Body of pancreas (tissue), 4 donors: ENCODE data around the gene CRACR2A. TPM values are rescaled to one million over a fixed set of nuclear protein-coding genes. Genes with fewer than 3 reads are reported as not detected.

Experiments used
- ATAC-seq: fragments of 150-250 bp; one replicate; pipeline ENCODE4 v1.9.1; 2016
- DNase-seq, 4 donors: peaks; one replicate each; pipeline ENCODE4 v3.0.0-alpha.2; 2019
- H3K27ac ChIP-seq, 4 donors: fragments of 200-600 bp; sonication (generic); 1 replicate in 3 of 4; 2 replicates in 1 of 4; pipeline versions ENCODE4 v1.5.1 to v1.6.1; 2016 to 2019; ENCODE audit warnings: mild to moderate bottlenecking in 1 of 4, mixed read lengths in 1 of 4, moderate library complexity in 1 of 4
- H3K27me3 ChIP-seq, 2 donors: fragments of 200-600 bp; sonication (generic); one replicate each; pipeline ENCODE4 v1.6.0; 2016; ENCODE audit warnings: mild to moderate bottlenecking in 1 of 2
- H3K36me3 ChIP-seq, 2 donors: fragments of 200-600 bp; sonication (generic); replicated peaks in 1 of 2; 2 replicates each; pipeline ENCODE4 v1.5.1; 2016; ENCODE audit warnings: low read depth in 2 of 2; ENCODE audit not compliant: insufficient read depth in 1 of 2
- H3K4me1 ChIP-seq: fragments of 200-600 bp; sonication (generic); one replicate; pipeline ENCODE4 v1.6.0; 2016
- H3K4me3 ChIP-seq, 2 donors: fragments of 200-600 bp; sonication (generic); 1 replicate in 1 of 2; 2 replicates in 1 of 2; pipeline ENCODE4 v1.5.1; 2016 to 2019
- H3K9me3 ChIP-seq, 3 donors: fragments of 200-600 bp; sonication (generic); 1 replicate in 2 of 3; 2 replicates in 1 of 3; pipeline ENCODE4 v1.5.1; 2016
- POLR2A ChIP-seq, 3 donors: fragments of 450-650 bp; IDR thresholded peaks; one replicate each; pipeline ENCODE4 v1.6.1; 2016; ENCODE audit warnings: antibody characterized with exemption in 3 of 3, mild to moderate bottlenecking in 2 of 3
- WGBS, 2 donors: methylation state at CpG; one replicate each; pipeline ENCODE4 v1.1.5; 2017; 5-methylcytosine and 5-hydroxymethylcytosine counted together
- intact Hi-C: fragments of 100-400 bp; cut with DNase I; formaldehyde crosslinking; loops from one replicate; pipeline ENCODE4 v1.15.1; 2023
- total RNA-seq, 2 donors: library from RNA; depleted of rRNA; stranded (reverse); fragments of >200 nt; gene quantifications; one replicate each; pipeline ENCODE4 v1.1.0, GENCODE V29; 2016
- TF ChIP-seq, protein P1 (sequence below), 7 experiments: fragments of 450-650 bp in 4 of 7; fragments of 200-600 bp in 3 of 7; sonication (generic) in 3 of 7; IDR thresholded peaks; one replicate each; pipeline ENCODE4 v1.5.1; 2016 to 2019; ENCODE audit warnings: antibody characterized with exemption in 7 of 7

The CRACR2A gene
- total RNA-seq, 2 donors from 2014 or later, result 7.0 to 13.8 TPM

DNA sequence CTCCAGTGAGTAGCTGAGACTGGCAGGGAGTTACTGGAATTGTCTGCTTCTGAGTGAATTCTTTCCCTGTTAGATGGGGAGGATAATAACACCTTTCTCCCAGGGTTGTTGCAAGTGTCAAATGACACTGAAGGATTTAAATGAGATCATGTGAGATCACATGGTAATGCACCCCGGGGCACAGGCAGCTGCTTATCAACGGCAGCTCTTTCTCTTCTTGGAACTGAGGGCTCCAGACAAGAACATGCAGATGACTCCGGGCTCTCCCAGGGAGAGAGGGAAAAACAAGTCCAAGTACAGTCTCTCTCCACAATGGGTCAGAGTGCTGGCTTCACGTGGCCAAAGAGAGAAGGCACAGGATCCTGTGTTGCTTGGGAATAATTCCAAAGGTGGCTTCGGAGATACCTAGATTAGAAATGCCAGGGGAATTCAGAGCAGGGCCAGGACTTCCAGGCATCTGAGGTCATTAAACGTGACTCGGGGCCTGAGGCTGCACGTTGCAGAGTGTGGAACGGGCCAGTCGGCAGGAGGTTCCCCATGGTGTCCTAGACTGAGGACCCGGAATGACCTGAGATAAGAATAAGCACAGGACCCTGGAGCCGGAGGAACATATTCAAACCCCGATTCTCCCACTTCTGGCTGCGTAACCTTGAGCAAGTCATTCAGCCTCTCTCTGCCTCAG is 152.7 kb downstream of the CRACR2A start:
- DNase-seq, result no peak
- Histone ChIP-seq H3K36me3 (no peaks in the 10 kb centered on the region), H3K27ac (no peak overlapping the region), H3K27me3 (no peaks in the 10 kb centered on the region), H3K4me3 (no peak overlapping the region), H3K9me3 (no peaks in the 10 kb centered on the region), H3K4me1 (peaks cover 4% of the 10 kb centered on the region)
- TF ChIP-seq, protein P1, sequence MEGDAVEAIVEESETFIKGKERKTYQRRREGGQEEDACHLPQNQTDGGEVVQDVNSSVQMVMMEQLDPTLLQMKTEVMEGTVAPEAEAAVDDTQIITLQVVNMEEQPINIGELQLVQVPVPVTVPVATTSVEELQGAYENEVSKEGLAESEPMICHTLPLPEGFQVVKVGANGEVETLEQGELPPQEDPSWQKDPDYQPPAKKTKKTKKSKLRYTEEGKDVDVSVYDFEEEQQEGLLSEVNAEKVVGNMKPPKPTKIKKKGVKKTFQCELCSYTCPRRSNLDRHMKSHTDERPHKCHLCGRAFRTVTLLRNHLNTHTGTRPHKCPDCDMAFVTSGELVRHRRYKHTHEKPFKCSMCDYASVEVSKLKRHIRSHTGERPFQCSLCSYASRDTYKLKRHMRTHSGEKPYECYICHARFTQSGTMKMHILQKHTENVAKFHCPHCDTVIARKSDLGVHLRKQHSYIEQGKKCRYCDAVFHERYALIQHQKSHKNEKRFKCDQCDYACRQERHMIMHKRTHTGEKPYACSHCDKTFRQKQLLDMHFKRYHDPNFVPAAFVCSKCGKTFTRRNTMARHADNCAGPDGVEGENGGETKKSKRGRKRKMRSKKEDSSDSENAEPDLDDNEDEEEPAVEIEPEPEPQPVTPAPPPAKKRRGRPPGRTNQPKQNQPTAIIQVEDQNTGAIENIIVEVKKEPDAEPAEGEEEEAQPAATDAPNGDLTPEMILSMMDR (IDR thresholded peaks at IDR 0.05), result no peak
- no peak for TF ChIP-seq POLR2A (IDR thresholded peaks at IDR 0.05)
- ATAC-seq, result no peak
- 65 to 79% methylated on average over 14 of the region's 14 CpGs for WGBS, 2 donors
- intact Hi-C loops, result no loop called here

DNA sequence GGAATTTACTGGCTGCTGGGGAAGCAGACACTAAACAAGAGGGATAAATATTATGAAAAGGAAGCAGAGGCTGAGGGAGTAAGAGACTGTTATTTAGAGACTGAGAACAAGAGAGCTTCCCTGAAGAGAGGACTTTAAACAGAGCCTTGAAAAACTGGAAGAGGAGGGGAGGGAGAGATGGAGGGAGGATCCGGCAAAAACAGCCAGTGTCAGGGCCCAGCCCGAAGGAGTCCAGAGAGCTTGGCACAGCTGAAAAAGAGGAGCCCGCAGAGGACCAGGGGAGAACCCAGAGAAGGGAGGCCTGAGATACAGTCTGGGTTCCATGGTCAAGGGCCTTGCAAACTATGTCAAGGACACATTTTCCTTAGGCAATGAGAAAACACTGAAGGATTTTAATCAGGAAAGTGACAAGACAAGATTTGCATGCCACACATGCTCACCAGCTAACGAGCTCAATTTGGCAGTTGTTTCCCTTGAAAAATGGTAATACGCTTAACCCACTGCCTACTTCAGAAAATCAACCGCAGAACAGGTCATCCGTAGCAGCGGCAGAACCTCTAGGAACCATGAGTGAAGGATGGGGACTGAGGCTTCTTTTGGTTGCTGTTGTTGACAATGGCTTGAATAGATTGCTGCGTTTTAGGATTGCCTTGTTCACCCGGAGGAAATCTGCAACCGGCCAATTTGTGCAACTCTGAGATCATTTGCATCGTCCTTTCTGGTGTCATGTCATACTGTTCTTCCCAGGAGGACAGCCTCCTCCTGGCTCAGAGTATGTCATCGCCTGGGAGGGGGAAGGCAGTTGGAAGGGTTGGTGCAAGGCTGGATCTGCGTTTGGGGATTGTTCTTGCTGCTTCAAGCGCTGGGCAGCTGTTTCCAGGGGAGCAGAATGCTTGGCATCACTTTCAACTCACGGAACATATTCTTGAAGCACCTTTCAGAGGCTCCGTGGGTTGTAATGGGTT is 153.7 kb downstream of the CRACR2A start:
- WGBS, 2 donors, result 84 to 89% methylated on average over 11 to 17 of the region's 17 CpGs
- Histone ChIP-seq H3K36me3 (no peaks in the 10 kb centered on the region), H3K4me3 (no peak overlapping the region), H3K9me3 (no peaks in the 10 kb centered on the region), H3K27me3 (no peaks in the 10 kb centered on the region), H3K4me1 (peaks cover 4% of the 10 kb centered on the region), H3K27ac (no peak overlapping the region)
- no peak for ATAC-seq
- no peak for TF ChIP-seq POLR2A (IDR thresholded peaks at IDR 0.05)
- TF ChIP-seq, protein P1 (IDR thresholded peaks at IDR 0.05), result no peak
- no peak for DNase-seq
- intact Hi-C loops, result no loop called here

DNA sequence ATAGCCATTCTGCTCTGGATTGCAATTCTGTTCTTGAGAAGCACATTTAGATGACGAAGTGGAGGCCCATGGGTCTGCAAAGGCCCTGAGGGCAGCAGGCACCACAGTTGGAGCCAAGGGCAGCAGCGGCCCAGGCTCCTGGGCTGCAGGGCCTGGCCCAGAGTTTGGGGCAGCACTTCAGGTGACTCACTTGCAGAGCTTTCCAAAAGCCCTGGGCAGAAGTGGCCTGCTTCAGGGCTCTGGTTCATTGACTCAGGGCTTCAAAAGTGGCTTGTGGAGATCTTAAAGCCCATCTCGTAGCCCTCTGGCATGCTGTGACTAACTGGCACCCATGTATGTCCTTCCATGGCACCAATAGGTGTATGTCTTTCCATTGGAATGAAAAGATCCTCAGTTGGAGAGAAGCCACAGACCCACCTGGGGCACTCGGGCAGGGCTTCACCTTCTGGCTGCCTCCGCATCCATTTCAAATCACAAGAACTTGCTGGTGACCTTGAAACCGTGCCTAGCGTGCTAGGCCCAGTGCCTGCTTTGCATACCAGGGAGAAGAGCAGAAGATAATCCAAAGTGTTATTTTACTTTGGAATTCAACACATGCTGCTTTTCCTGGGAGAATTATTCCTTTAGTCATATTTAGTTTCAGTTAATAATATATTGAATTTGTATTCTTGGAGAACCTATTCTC is 155.2 kb downstream of the CRACR2A start:
- intact Hi-C loops, result no loop called here
- H3K36me3 ChIP-seq, result no peaks in the 10 kb centered on the region
- ATAC-seq (no peak), DNase-seq (peak in 1 of 4 donors; percentile 20)
- H3K27me3 ChIP-seq, result no peaks in the 10 kb centered on the region
- H3K4me1 ChIP-seq, result peaks cover 4% of the 10 kb centered on the region
- no peak overlapping the region for H3K4me3 ChIP-seq
- TF ChIP-seq, protein P1 (IDR thresholded peaks at IDR 0.05), result no peak
- no peak for TF ChIP-seq POLR2A (IDR thresholded peaks at IDR 0.05)
- WGBS, 2 donors, result 54% methylated on average over 7 of the region's 7 CpGs
- no peaks in the 10 kb centered on the region for H3K9me3 ChIP-seq
- H3K27ac ChIP-seq, result no peak overlapping the region

DNA sequence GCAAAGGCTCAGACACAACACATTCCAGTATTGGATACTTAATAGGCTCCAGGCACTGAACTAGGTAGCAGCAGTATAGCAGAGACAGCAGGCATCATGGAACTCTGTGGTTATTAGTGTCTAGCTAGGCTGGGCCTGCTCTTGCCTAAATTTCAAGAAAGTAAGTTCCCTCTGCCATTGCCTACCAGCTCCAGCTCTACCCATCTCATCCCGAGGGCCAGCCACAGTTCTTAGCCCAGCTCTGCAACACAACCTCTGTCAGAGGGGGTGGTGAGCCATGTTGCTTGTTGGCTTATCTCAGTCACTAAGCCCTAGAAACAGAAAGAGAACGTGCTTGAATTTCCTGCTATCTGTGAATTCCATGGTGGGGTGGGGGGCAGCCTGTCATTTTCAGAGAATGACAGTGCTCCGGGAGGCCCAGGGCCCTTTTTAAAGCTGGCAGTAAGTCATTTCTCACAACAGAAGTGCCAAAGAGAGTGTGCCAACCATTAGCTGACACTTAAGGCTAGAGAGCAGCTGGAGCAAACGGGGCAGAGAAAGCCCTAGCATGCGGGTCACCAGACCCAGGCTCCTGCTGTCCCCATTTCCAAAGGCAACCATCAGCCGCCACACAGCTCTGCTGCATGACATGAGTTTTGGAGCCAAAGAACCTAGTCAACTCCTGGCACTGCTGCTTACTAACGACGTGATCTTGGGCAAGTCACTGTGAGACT is 156.1 kb downstream of the CRACR2A start:
- no peaks in the 10 kb centered on the region for H3K9me3 ChIP-seq
- no peak overlapping the region for H3K4me3 ChIP-seq
- WGBS, 2 donors, result 91 to 93% methylated on average over 7 to 8 of the region's 8 CpGs
- no peaks in the 10 kb centered on the region for H3K36me3 ChIP-seq
- H3K4me1 ChIP-seq, result peaks cover 4% of the 10 kb centered on the region
- H3K27ac ChIP-seq, result no peak overlapping the region
- DNase-seq (no peak), ATAC-seq (no peak)
- H3K27me3 ChIP-seq, result no peaks in the 10 kb centered on the region
- intact Hi-C loops, result no loop called here
- TF ChIP-seq POLR2A (IDR thresholded peaks at IDR 0.05), result no peak
- TF ChIP-seq, protein P1 (IDR thresholded peaks at IDR 0.05), result no peak
